ENCODE measurements around the gene C2orf92. TPM values are rescaled to one million over a fixed set of nuclear protein-coding genes. Genes with fewer than 3 reads are reported as not detected.

C2orf92 gene
- total RNA-seq, 1 experiment from 2014 or later, result 6.0 TPM

- Histone ChIP-seq H3K9me3 (ENCODE audit: control insufficient read depth, insufficient read depth, low read depth, low read length) (no peaks in the 10 kb centered on the region), H3K4me1 (ENCODE audit: control insufficient read depth, insufficient read depth, low read length) (no peaks in the 10 kb centered on the region), H3K27me3 (ENCODE audit: control insufficient read depth, insufficient read depth, low read length) (no peaks in the 10 kb centered on the region), H3K36me3 (ENCODE audit: control insufficient read depth, insufficient read depth, low read length) (no peaks in the 10 kb centered on the region), H3K27ac (ENCODE audit: low read length) (no peak overlapping the region), H3K4me3 (ENCODE audit: low read depth in 2 of 2, low read length in 2 of 2) (no peak overlapping the region)
- ATAC-seq (no peak), DNase-seq (ENCODE audit: low read depth, low spot score) (no peak)
- in situ Hi-C loops (cut with HindIII; ENCODE audit: low pct_unique_long_range_greater_than_20kb, low sequenced_read_pairs), result no loop called here
- TF ChIP-seq POLR2AphosphoS5 (IDR thresholded peaks at IDR 0.05; ENCODE audit: low read depth, low read length) (no peak), SIN3A (IDR thresholded peaks at IDR 0.05; ENCODE audit: borderline replicate concordance, insufficient read depth, low read depth, low read length) (no peak), TCF7L2 (IDR thresholded peaks at IDR 0.05; ENCODE audit: low read depth, low read length) (no peak)
- TF ChIP-seq, protein P1, sequence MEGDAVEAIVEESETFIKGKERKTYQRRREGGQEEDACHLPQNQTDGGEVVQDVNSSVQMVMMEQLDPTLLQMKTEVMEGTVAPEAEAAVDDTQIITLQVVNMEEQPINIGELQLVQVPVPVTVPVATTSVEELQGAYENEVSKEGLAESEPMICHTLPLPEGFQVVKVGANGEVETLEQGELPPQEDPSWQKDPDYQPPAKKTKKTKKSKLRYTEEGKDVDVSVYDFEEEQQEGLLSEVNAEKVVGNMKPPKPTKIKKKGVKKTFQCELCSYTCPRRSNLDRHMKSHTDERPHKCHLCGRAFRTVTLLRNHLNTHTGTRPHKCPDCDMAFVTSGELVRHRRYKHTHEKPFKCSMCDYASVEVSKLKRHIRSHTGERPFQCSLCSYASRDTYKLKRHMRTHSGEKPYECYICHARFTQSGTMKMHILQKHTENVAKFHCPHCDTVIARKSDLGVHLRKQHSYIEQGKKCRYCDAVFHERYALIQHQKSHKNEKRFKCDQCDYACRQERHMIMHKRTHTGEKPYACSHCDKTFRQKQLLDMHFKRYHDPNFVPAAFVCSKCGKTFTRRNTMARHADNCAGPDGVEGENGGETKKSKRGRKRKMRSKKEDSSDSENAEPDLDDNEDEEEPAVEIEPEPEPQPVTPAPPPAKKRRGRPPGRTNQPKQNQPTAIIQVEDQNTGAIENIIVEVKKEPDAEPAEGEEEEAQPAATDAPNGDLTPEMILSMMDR (IDR thresholded peaks at IDR 0.05), result no peak
- TF ChIP-seq, protein P2, sequence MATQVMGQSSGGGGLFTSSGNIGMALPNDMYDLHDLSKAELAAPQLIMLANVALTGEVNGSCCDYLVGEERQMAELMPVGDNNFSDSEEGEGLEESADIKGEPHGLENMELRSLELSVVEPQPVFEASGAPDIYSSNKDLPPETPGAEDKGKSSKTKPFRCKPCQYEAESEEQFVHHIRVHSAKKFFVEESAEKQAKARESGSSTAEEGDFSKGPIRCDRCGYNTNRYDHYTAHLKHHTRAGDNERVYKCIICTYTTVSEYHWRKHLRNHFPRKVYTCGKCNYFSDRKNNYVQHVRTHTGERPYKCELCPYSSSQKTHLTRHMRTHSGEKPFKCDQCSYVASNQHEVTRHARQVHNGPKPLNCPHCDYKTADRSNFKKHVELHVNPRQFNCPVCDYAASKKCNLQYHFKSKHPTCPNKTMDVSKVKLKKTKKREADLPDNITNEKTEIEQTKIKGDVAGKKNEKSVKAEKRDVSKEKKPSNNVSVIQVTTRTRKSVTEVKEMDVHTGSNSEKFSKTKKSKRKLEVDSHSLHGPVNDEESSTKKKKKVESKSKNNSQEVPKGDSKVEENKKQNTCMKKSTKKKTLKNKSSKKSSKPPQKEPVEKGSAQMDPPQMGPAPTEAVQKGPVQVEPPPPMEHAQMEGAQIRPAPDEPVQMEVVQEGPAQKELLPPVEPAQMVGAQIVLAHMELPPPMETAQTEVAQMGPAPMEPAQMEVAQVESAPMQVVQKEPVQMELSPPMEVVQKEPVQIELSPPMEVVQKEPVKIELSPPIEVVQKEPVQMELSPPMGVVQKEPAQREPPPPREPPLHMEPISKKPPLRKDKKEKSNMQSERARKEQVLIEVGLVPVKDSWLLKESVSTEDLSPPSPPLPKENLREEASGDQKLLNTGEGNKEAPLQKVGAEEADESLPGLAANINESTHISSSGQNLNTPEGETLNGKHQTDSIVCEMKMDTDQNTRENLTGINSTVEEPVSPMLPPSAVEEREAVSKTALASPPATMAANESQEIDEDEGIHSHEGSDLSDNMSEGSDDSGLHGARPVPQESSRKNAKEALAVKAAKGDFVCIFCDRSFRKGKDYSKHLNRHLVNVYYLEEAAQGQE (IDR thresholded peaks at IDR 0.05; ENCODE audit: insufficient read depth in 1 of 2, low read depth in 2 of 2, low read length in 1 of 2), result no peak
- intact Hi-C loops (cut with micrococcal nuclease; ENCODE audit: unreplicated experiment), result loop anchor here (10.0 kb wide), 1 partner anchor 679 kb away; no protein-coding TSS in a partner anchor
- CTCF ChIA-PET, result interaction anchor here (0.6 kb wide), 2 partner anchors 52 to 1853 kb away, joined by 3 to 7 read pairs; no protein-coding TSS in a partner anchor
- POLR2A ChIA-PET, result no interaction called here
- no TSS peak for BruUV-seq (replicated peaks)
These were observed 36.6 kb downstream of the C2orf92 start for GRCh38 chr2:97706112-97706511.

GRCh38 chr2:97706708-97707345, 37.3 kb downstream of the C2orf92 start:
- TF ChIP-seq, protein P2 (IDR thresholded peaks at IDR 0.05; ENCODE audit: insufficient read depth in 1 of 2, low read depth in 2 of 2, low read length in 1 of 2), result no peak
- TF ChIP-seq POLR2AphosphoS5 (IDR thresholded peaks at IDR 0.05; ENCODE audit: low read depth, low read length) (no peak), SIN3A (IDR thresholded peaks at IDR 0.05; ENCODE audit: borderline replicate concordance, insufficient read depth, low read depth, low read length) (no peak), TCF7L2 (IDR thresholded peaks at IDR 0.05; ENCODE audit: low read depth, low read length) (no peak)
- TF ChIP-seq, protein P1 (IDR thresholded peaks at IDR 0.05), result no peak
- Histone ChIP-seq H3K9me3 (ENCODE audit: control insufficient read depth, insufficient read depth, low read depth, low read length) (no peaks in the 10 kb centered on the region), H3K4me3 (ENCODE audit: low read depth in 2 of 2, low read length in 2 of 2) (no peak overlapping the region), H3K4me1 (ENCODE audit: control insufficient read depth, insufficient read depth, low read length) (no peaks in the 10 kb centered on the region), H3K36me3 (ENCODE audit: control insufficient read depth, insufficient read depth, low read length) (no peaks in the 10 kb centered on the region), H3K27ac (ENCODE audit: low read length) (no peak overlapping the region), H3K27me3 (ENCODE audit: control insufficient read depth, insufficient read depth, low read length) (no peaks in the 10 kb centered on the region)
- POLR2A ChIA-PET, result no interaction called here
- BruUV-seq (replicated peaks), result no TSS peak
- DNase-seq (ENCODE audit: low read depth, low spot score) (no peak), ATAC-seq (no peak)
- CTCF ChIA-PET, result interaction anchor here (0.6 kb wide), 1 partner anchor 1852 kb away, joined by 3 read pairs; no protein-coding TSS in a partner anchor
- in situ Hi-C loops (cut with HindIII; ENCODE audit: low pct_unique_long_range_greater_than_20kb, low sequenced_read_pairs) (no loop called here), intact Hi-C loops (cut with micrococcal nuclease; ENCODE audit: unreplicated experiment) (loop anchor here (10.0 kb wide), 1 partner anchor 678 kb away; no protein-coding TSS in a partner anchor)
